DND-41 (cell line): ENCODE measurements around the gene B4GAT1.

Experiments
- CTCF ChIP-seq: IDR thresholded peaks from 2 replicates; pipeline ENCODE4 v1.5.1; 2012; ENCODE audit warnings: borderline replicate concordance, low read length, moderate library complexity, mild to moderate bottlenecking; ENCODE audit not compliant: poor library complexity, severe bottlenecking; ENCODE audit errors: extremely low read depth
- EZH2 ChIP-seq: IDR thresholded peaks from 3 replicates; pipeline ENCODE4 v1.6.1; 2012; ENCODE audit warnings: borderline replicate concordance, low read depth, mild to moderate bottlenecking, moderate library complexity, low read length, inconsistent platforms; ENCODE audit not compliant: severe bottlenecking

GRCh38 chr11:66340596-66341501, 6.6 kb downstream of the B4GAT1 start:
- TF ChIP-seq CTCF (no peak), EZH2 (no peak)
